ENCODE results near the gene ITGA1.

Gene ITGA1

DNA sequence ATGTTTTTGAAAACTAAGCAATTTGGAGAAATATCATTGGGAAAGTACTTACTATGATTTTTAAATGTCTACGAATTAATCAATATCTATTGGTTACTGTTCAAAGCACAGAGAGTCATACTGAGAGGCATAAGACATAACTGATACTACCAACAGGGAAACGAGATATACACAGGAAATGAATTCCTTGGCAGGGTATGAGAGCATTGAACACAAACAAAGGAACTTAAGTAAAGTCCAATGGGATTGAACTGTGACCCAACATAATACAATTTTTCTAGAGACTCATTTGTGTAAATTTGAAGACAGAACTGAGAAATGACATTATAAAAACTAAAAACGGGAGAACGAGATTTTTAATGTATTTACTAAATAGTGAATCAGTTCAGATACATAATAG, 1.3 kb upstream of the ITGA1 start:
- no peak for DNase-seq (ENCODE audit: low read depth, low spot score)
- CTCF ChIA-PET = interaction anchor here (0.9 to 2.1 kb wide), 5 partner anchors 8 to 130 kb away, joined by 3 to 13 read pairs (median 4); no protein-coding TSS in a partner anchor
- TF ChIP-seq, protein P1, sequence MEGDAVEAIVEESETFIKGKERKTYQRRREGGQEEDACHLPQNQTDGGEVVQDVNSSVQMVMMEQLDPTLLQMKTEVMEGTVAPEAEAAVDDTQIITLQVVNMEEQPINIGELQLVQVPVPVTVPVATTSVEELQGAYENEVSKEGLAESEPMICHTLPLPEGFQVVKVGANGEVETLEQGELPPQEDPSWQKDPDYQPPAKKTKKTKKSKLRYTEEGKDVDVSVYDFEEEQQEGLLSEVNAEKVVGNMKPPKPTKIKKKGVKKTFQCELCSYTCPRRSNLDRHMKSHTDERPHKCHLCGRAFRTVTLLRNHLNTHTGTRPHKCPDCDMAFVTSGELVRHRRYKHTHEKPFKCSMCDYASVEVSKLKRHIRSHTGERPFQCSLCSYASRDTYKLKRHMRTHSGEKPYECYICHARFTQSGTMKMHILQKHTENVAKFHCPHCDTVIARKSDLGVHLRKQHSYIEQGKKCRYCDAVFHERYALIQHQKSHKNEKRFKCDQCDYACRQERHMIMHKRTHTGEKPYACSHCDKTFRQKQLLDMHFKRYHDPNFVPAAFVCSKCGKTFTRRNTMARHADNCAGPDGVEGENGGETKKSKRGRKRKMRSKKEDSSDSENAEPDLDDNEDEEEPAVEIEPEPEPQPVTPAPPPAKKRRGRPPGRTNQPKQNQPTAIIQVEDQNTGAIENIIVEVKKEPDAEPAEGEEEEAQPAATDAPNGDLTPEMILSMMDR (IDR thresholded peaks at IDR 0.05; ENCODE audit: insufficient read depth, low read length, missing control alignments) = no peak
- no peak overlapping the region for H3K4me3 ChIP-seq (ENCODE audit: low read depth, low read length)
- POLR2A ChIA-PET = interaction anchor here (0.6 to 1.8 kb wide), 2 partner anchors 13 to 126 kb away, joined by 3 to 11 read pairs; no protein-coding TSS in a partner anchor

DNA sequence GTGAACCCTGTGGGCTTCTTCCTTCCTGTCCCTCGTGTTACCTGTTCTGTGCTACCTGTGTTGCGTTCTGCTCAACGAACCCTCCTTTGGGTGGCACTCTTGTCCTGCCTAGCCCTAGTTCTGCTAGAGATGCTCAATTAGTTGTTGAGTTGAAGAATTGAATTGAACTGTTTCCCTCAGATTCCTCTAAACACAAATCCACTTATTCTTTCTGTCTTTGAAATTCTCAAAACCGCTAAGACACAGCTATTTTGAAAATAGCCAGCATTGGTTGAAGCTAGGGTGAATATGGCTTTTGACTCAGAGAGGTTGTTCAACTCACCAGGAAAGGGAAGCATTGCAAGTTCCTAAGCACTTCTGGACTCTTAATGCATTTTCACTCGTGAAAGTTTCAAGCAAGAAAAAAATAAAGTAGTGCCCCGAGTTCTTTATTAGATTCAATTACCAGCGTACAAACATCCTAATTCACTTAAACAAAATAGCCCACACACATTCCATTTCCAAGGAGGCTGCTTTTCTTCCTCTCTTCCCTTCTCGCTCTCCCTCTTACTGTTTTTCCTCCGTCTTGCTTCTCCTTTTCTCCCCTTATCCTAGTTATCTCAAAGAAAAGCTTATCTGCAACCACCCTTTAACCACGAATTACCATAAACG, 642 bp upstream of the ITGA1 start:
- ChIA-PET POLR2A (interaction anchor here (0.6 to 1.8 kb wide), 2 partner anchors 12 to 127 kb away, joined by 3 to 11 read pairs; no protein-coding TSS in a partner anchor), CTCF (interaction anchor here (0.9 to 2.1 kb wide), 13 partner anchors 9 to 309 kb away, joined by 3 to 13 read pairs (median 3); no protein-coding TSS in a partner anchor)
- TF ChIP-seq, protein P1 (IDR thresholded peaks at IDR 0.05; ENCODE audit: insufficient read depth, low read length, missing control alignments) = no peak
- DNase-seq (ENCODE audit: low read depth, low spot score) = no peak
- peak overlapping the region; percentile 77 for H3K4me3 ChIP-seq (ENCODE audit: low read depth, low read length)

DNA sequence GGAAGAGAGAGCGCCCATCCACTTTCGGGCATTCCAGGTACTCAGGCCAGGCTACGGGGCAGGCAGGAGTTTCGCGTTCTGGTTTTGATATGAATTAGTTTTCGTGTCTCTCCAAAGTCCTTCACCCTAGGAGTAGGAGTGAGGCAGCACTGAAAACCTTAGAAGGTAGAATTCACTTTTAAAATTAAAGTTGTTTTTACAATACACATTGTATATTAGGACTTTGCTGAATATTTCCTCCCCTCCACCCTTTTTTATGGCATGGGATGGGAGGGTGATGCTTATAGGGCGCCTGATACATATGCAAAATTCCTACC, 747 bp downstream of the ITGA1 start:
- ChIA-PET POLR2A (interaction anchor here (1.8 kb wide), 1 partner anchor 11 kb away, joined by 11 read pairs; no protein-coding TSS in a partner anchor), CTCF (interaction anchor here (1.1 to 2.1 kb wide), 9 partner anchors 10 to 308 kb away, joined by 3 to 13 read pairs (median 6); no protein-coding TSS in a partner anchor)
- TF ChIP-seq, protein P1 (IDR thresholded peaks at IDR 0.05; ENCODE audit: insufficient read depth, low read length, missing control alignments) = no peak
- no peak for DNase-seq (ENCODE audit: low read depth, low spot score)
- H3K4me3 ChIP-seq (ENCODE audit: low read depth, low read length) = peak overlapping the region; percentile 77

DNA sequence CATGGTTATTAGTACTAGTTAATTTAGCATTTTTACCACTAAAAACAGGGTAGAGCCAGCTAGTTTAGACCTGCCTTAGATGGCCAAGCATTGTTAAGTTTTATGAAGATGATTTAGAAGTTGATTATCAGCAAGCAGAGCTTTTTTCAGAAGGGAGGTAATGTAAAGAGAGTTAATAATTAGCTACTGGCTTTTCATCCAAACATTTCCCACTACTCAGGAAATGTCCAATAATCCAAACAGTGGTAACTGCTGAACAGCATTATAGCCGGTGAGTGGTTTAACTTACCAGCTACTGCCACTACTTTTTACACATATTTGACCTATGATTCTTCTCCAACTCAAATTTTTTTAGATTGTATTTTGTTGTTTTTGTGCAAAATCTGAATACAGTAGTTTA, 1.7 kb downstream of the ITGA1 start:
- peak overlapping the region; percentile 77 for H3K4me3 ChIP-seq (ENCODE audit: low read depth, low read length)
- CTCF ChIA-PET = interaction anchor here (0.6 to 2.0 kb wide), 5 partner anchors 10 to 128 kb away, joined by 3 to 13 read pairs (median 6); no protein-coding TSS in a partner anchor
- TF ChIP-seq, protein P1 (IDR thresholded peaks at IDR 0.05; ENCODE audit: insufficient read depth, low read length, missing control alignments) = no peak

GRCh38 chr5:52789851-52790250, 2.1 kb downstream of the ITGA1 start:
- TF ChIP-seq, protein P1 (IDR thresholded peaks at IDR 0.05; ENCODE audit: insufficient read depth, low read length, missing control alignments) = no peak
- H3K4me3 ChIP-seq (ENCODE audit: low read depth, low read length) = peak overlapping the region; percentile 77
- CTCF ChIA-PET = interaction anchor here (1.1 to 2.0 kb wide), 4 partner anchors 9 to 125 kb away, joined by 5 to 13 read pairs (median 6); no protein-coding TSS in a partner anchor
- no peak for DNase-seq (ENCODE audit: low read depth, low spot score)
- POLR2A ChIA-PET = interaction anchor here (1.1 kb wide), 1 partner anchor 10 kb away, joined by 6 read pairs; no protein-coding TSS in a partner anchor

More for the DNA sequence above, 1.7 kb downstream of the ITGA1 start:
- POLR2A ChIA-PET = interaction anchor here (1.1 kb wide), 1 partner anchor 10 kb away, joined by 6 read pairs; no protein-coding TSS in a partner anchor
- no peak for DNase-seq (ENCODE audit: low read depth, low spot score)

GRCh38 chr5:52791366-52791765, 3.6 kb downstream of the ITGA1 start:
- no peak for DNase-seq (ENCODE audit: low read depth, low spot score)
- ChIA-PET POLR2A (interaction anchor here (0.6 kb wide), 1 partner anchor 8 kb away, joined by 3 read pairs; no protein-coding TSS in a partner anchor), CTCF (interaction anchor here (1.4 to 1.9 kb wide), 3 partner anchors 8 to 127 kb away, joined by 3 to 5 read pairs (median 4); no protein-coding TSS in a partner anchor)
- TF ChIP-seq, protein P1 (IDR thresholded peaks at IDR 0.05; ENCODE audit: insufficient read depth, low read length, missing control alignments) = no peak
- H3K4me3 ChIP-seq (ENCODE audit: low read depth, low read length) = no peak overlapping the region
